GM21360 (cell line): Measurements from ENCODE around the gene ATE1.
"Not testable (repeated sequence)": the region's sequence is repeated elsewhere in the genome, so short reads cannot be mapped to it uniquely, and the experiment has no call there.

Experiments
- ATAC-seq: cut with Tn5 transposase; IDR thresholded peaks from one replicate; pipeline ENCODE4 v1.9.1; 2021; ENCODE audit warnings: mild to moderate bottlenecking, moderate library complexity; ENCODE audit not compliant: unreplicated experiment

The ATE1 gene

DNA sequence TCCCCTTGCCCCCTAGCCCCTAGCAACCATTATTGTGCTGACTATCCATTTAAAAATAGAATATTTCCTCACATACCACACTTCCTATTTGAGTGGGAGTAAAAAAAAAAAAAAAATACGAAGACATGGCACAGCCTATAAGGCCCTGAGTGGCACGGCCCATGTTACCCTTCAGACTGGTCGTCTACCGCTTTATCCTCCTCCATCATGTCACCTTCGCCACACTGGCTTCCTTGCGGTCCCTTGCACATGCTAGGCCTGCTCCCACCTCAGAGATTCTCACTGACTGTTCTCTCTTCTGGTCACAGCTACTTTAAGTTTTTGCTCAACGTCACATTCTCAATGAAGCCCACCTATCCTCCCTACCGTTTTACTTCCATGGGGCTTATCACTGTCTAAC lies 130.3 kb downstream of the ATE1 start:
- no peak for ATAC-seq

DNA sequence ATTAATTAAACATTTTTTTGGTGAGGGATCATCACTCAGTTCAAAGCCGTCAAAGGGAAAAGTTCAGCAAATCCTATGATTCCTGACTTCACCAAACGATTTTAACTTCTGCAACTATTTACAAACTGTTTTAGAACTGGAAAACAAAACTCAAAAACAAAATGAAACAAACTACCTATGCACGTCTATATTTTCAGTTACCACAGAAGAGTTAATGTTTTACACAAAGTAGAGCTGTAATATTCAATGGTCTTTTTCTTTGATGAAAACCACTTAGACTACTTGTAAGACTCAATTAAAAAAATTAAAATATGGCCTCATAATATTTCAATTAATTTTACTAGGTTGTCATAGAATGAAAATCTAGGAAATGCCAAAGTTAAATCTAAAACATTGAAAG lies 131.5 kb downstream of the ATE1 start:
- no peak for ATAC-seq

- no peak for ATAC-seq
Observed at GRCh38 chr10:121792198-121792597, 135.6 kb downstream of the ATE1 start.

DNA sequence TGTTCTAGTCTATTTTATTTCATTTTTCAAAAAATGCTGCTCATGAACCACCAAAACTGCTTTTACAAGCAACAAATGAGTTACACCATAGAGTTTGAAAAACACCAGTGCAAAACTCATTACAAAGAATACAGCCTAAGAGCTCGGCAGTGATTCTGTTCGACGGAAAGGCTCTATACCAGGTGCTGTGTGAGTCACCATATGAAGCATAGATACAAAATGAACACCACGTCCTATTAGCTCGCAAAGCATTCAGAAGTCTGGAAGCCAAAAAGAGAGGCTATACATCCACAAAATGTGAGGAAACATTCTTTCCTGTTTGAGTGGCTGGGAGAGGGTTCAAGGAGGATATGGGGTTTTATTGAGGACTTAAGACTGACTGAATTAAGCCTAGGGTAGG lies 136.1 kb downstream of the ATE1 start:
- ATAC-seq, result no peak

GRCh38 chr10:121788717-121789116 lies 139.1 kb downstream of the ATE1 start:
- no peak for ATAC-seq

DNA sequence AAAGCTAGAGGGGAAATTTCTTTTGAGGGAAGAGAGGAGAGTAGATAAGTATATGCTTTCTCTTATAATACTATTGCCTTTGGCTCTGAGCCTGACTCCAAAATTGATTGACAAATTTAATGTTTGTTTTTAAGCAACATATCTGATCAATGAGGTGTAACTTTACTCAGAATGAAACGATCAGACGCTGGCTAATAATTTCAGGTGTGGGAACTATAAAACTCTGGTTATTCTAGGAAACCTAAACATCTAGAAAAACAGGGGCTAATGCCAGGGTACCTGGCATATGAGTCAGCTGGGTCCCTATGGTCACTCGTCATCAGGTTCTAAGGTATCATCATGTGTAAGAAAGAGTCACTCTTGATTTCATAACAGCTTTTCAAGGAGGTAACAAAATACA lies 139.7 kb downstream of the ATE1 start:
- no peak for ATAC-seq

- ATAC-seq, result no peak
Observed at GRCh38 chr10:121787169-121787568, 140.7 kb downstream of the ATE1 start.

GRCh38 chr10:121783782-121784372 lies 144.0 kb downstream of the ATE1 start:
- no peak for ATAC-seq

DNA sequence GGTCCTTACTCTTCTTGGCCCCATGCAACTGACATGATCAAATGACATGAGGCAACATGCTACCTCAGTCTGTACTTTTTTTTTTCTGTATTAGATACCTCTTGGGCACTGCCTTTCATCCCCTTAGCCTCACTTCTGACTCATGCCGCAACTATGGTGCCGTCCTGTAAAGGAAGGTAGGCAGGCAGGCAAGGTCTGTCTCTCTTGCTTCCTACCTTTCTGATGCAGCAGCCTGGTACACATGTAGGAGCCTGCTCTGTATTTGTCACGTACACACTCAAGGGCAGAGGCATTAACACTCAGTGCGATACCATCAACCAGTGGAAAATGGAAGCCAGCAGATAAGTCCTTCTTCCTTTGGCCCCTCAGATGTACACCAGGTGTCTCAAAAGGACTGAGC lies 146.7 kb downstream of the ATE1 start:
- ATAC-seq, result no peak

DNA sequence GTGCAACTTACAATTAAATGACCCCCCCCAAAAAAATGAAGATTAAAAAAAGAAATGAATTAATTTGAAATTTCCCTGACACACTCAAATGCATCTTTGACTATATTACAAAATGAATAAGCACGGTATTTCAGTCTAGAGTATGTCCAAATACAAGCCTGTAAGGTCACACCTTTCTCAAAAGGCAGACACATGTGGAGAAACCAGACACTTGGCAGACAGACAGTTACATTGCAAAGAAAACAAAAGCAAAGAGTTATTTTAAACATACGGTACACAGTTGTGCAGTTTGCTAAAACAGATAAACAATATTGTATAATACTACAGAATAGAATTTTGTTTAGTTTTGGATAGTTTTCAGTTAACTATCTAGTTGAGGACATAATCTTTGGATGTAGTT lies 153.0 kb downstream of the ATE1 start:
- no peak for ATAC-seq

DNA sequence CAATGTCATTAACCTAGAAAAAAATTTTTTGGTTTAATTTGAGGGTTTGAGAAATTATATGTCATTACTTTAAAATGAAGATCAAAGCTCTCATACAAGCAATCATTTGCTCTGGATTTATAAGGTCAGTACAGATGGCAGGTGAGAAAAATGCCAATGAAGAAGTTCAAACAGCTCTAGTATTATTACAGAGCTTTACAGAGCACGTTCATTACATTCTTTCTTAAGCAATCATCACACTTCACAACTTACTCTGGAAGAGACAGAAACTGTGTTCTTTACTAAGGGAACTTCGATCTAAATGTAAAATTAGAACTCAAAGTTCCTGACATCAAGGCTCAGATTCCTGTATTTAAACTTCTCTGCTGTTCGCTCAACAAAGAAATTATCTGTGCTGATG lies 153.4 kb downstream of the ATE1 start:
- no peak for ATAC-seq

DNA sequence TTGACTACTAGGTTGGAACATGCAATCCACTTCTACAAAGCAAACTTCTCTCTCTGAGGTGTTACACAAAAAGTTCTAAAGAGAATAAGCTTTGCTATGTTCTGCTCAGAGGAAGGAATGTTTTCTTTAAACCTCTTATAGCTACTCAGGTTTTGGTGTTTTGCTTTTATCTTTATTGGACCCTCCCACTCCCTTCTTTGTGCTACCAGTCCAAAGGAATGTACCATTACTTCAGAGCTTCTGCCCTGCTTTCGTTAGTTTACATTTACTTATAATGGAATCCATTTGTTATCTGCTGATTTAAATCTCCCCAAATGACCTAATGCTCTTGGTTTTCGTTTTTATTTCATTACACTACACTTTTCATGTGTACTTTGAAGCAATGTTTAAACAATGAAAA lies 154.9 kb downstream of the ATE1 start:
- ATAC-seq, result no peak

DNA sequence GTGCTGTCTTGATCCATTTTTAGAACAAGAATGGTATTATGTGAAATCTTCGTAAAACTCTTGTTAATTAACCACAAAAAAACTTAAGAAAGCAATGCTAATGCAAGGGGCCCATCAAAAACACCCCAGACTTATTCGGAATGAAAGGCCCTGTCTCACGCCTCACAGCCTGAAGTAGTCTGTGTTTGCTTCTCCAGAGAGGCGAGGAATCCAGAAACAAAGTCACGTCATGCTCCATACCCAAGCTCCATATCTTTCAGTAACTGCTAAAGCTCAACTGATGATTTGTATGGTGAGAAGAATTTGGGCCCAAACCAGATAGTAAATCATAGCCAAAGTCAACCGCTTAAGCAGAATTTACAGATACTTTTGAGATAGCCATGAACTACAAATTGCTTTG lies 155.4 kb downstream of the ATE1 start:
- ATAC-seq, result no peak

GRCh38 chr10:121771966-121772365 lies 155.9 kb downstream of the ATE1 start:
- ATAC-seq, result no peak

GRCh38 chr10:121766426-121766825 lies 161.4 kb downstream of the ATE1 start:
- no peak for ATAC-seq

GRCh38 chr10:121765204-121765603 lies 162.6 kb downstream of the ATE1 start:
- ATAC-seq, result no peak

GRCh38 chr10:121764233-121764942 lies 163.4 kb downstream of the ATE1 start:
- no peak for ATAC-seq

DNA sequence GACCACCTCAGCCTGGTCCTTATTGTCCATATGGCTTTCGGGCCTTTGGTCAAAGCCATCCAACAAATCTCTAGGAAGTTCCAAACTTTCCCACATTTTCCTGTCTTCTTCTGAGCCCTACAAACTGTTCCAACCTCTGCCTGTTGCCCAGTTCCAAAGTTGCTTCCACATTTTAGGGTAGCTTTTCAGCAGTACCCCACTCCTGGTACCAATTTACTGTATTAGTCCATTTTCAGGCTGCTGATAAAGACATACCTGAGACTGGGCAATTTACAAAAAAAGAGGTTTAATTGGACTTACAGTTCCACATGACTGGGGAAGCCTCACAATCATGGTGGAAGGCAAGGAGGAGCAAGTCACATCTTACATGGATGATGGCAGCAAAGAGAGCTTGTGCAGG lies 170.6 kb downstream of the ATE1 start:
- not testable (repeated sequence) for ATAC-seq

DNA sequence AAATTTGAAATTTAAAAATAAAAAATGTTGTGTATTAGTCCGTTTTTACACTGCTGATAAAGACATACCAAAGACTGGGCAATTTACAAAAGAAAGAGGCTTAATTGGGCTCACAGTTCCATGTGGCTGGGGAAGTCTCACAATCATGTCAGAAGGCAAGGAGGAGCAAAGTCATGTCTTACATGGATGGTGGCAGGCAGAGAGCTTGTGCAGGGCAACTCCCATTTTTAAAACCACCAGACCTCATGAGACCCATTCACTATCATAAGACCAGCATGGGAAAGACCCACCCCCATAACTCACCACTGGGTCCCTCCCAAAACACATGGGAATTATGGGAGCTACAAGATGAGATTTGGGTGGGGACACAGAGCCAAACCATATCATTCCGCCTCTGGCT lies 172.3 kb downstream of the ATE1 start:
- ATAC-seq, result not testable (repeated sequence)

DNA sequence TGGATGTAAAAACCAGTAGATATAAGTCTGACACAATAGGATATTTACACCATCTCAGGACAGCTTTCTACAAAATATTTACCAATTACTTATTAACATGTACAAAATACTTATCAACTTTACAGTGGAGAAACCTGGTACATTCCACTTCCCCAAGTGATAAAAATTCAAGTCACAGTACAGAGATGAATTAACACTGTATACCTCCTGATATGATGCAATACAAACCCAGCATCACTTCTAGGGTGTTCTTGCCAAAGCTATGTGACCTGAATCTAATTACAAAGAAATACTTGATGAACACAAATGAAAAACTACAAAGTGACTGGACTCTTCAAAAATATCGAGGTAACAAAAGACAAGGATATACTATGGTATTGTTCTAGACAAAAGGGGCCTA lies 173.2 kb downstream of the ATE1 start:
- no peak for ATAC-seq

GRCh38 chr10:121753726-121754476 lies 173.9 kb downstream of the ATE1 start:
- ATAC-seq, result peak; percentile 94

GRCh38 chr10:121751191-121751760 lies 176.6 kb downstream of the ATE1 start:
- ATAC-seq, result no peak
